Daoy (cell line): ENCODE data around the gene RNASE8. TPM values are rescaled to one million over a fixed set of nuclear protein-coding genes. Genes with fewer than 3 reads are reported as not detected.
"Not testable (repeated sequence)": the region's sequence is repeated elsewhere in the genome, so short reads cannot be mapped to it uniquely, and the experiment has no call there.

Experiments
- DNase-seq: peaks from one replicate; pipeline ENCODE4 v3.0.0-alpha.2; 2015; ENCODE audit warnings: low read depth
- total RNA-seq: library from RNA; depleted of rRNA; stranded (reverse); fragments of >200 nt; shearing (Covaris generic); gene quantifications from 2 replicates; pipeline ENCODE4 v1.2.3, GENCODE V29; 2014

RNASE8 gene
- total RNA-seq, 1 experiment from 2014 or later = not detected

- DNase-seq = no peak
Measured at GRCh38 chr14:21029917-21030316, 27.7 kb upstream of the RNASE8 start, which contains the start of gene TPPP2. TSS of gene TPPP2 (plus strand) at chr14:21030217. CDS start at chr14:21030582, 365 bp downstream.

- no peak for DNase-seq
Measured at GRCh38 chr14:21030531-21030930, 27.1 kb upstream of the RNASE8 start.

- DNase-seq = no peak
Measured at GRCh38 chr14:21032326-21033132, 25.1 kb upstream of the RNASE8 start.

GRCh38 chr14:21033133-21033698 lies 24.4 kb upstream of the RNASE8 start:
- DNase-seq = no peak

GRCh38 chr14:21034707-21035106 lies 22.9 kb upstream of the RNASE8 start, which contains the start of gene RNASE13:
TSS of gene RNASE13 (minus strand) at chr14:21034807. CDS start at chr14:21034288, 519 bp downstream.
- DNase-seq = no peak

GRCh38 chr14:21036751-21037150 lies 20.9 kb upstream of the RNASE8 start:
- peak; percentile 48 for DNase-seq

GRCh38 chr14:21037156-21037555 lies 20.5 kb upstream of the RNASE8 start:
- DNase-seq = no peak

GRCh38 chr14:21038441-21039422 lies 18.9 kb upstream of the RNASE8 start:
- DNase-seq = no peak

GRCh38 chr14:21039585-21040369 lies 17.8 kb upstream of the RNASE8 start:
- peak; percentile 46 for DNase-seq

- no peak for DNase-seq
Measured at GRCh38 chr14:21040370-21040925, 17.2 kb upstream of the RNASE8 start.

GRCh38 chr14:21040941-21041340 lies 16.7 kb upstream of the RNASE8 start:
- DNase-seq = not testable (repeated sequence)

- peak; percentile 49 for DNase-seq
Measured at GRCh38 chr14:21041676-21042433, 15.8 kb upstream of the RNASE8 start, which contains the start of gene RNASE7. TSS of gene RNASE7 (plus strand) at chr14:21042362. CDS start at chr14:21042993, 631 bp downstream.

GRCh38 chr14:21042918-21043317 lies 14.7 kb upstream of the RNASE8 start:
- peak; percentile 34 for DNase-seq

GRCh38 chr14:21043387-21043973 lies 14.1 kb upstream of the RNASE8 start:
- DNase-seq = no peak

- no peak for DNase-seq
Measured at GRCh38 chr14:21043974-21044618, 13.5 kb upstream of the RNASE8 start.

- DNase-seq = no peak
Measured at GRCh38 chr14:21047378-21047781, 10.2 kb upstream of the RNASE8 start.

GRCh38 chr14:21048638-21049037 lies 9.0 kb upstream of the RNASE8 start:
- DNase-seq = no peak

- peak; percentile 52 for DNase-seq
Measured at GRCh38 chr14:21049271-21049673, 8.3 kb upstream of the RNASE8 start.

GRCh38 chr14:21050597-21050996 lies 7.0 kb upstream of the RNASE8 start:
- DNase-seq = no peak
